Measurements from ENCODE around the gene UST. TPM values are rescaled to one million over a fixed set of nuclear protein-coding genes. Genes with fewer than 3 reads are reported as not detected.

Gene UST
- total RNA-seq, 1 experiment from 2014 or later, result 3.9 TPM

DNA sequence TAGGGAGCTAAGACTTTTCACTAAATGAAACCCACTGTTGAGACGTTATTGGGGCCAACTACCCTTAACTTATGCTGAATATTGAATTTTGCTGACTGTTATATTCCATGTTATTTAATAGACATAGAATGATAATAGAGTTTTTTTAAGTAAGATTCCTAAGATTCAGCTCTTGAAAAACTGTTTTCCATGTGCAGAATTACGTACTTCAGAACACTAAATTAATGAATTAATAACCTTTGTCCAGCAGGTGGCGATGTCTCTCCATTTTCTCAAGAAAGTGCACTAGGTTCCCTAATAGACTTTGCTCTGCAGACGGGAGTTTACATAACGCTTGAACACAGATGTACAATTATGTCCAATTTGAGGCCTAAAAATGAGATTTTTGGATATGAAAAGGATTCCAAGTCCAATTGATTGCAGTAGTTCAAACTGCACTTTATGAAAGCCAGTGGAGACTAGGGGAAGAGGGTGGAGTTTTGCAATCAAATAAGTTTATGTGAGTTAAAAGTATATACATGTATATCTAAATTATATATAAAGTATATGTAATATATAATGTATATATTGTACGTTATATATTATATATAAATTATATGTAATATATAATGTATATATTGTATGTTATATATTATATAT, 282.1 kb downstream of the UST start:
- no peak for TF ChIP-seq EZH2 (IDR thresholded peaks at IDR 0.05; ENCODE audit: low read length, unreplicated experiment)
- TF ChIP-seq EZH2phosphoT487 (IDR thresholded peaks at IDR 0.05; ENCODE audit: borderline replicate concordance, low read length), result no peak
- TF ChIP-seq, protein P1, sequence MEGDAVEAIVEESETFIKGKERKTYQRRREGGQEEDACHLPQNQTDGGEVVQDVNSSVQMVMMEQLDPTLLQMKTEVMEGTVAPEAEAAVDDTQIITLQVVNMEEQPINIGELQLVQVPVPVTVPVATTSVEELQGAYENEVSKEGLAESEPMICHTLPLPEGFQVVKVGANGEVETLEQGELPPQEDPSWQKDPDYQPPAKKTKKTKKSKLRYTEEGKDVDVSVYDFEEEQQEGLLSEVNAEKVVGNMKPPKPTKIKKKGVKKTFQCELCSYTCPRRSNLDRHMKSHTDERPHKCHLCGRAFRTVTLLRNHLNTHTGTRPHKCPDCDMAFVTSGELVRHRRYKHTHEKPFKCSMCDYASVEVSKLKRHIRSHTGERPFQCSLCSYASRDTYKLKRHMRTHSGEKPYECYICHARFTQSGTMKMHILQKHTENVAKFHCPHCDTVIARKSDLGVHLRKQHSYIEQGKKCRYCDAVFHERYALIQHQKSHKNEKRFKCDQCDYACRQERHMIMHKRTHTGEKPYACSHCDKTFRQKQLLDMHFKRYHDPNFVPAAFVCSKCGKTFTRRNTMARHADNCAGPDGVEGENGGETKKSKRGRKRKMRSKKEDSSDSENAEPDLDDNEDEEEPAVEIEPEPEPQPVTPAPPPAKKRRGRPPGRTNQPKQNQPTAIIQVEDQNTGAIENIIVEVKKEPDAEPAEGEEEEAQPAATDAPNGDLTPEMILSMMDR (conservative IDR thresholded peaks at IDR 0.05; ENCODE audit: low read depth, low read length), result peak; percentile 67
- no peak overlapping the region for H3K9ac ChIP-seq (ENCODE audit: low read length)

DNA sequence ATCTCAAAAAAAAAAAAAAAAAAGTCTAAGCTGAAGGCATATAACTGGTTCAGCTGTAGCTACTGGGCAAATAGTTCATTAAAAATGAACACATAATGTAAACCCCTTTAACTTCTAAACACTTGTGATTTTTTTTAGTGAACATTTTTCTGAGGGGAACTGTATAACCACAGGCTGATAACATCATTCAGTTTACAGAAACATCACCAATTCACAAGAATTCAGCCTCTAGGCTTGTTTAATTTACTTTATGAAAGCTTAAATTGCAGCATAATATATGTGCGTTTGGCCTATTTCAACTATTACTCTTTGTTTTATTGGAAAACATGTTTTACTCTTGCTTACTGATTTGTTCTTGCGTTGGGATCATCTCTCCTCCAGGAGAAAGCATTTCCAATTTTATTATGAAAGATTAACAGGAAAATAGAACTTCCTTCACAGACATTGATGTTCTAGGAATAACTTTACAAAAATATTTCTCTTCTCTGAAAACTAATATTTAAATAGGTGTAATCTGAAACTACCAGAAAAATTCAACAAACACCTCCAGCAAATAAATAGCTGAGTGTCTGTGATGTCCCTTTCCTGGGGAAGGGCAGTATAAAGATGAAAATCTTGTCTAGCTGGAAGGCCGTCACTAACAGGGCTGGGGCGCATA, 284.5 kb downstream of the UST start:
- Histone ChIP-seq H3K9me3 (ENCODE audit: low read length) (no peaks in the 10 kb centered on the region), H3F3A (ENCODE audit: low read length, unreplicated experiment) (peaks cover 4% of the 10 kb centered on the region), H4K20me1 (ENCODE audit: low read length) (no peaks in the 10 kb centered on the region), H3K4me1 (ENCODE audit: insufficient read depth, low read length) (peaks cover 40% of the 10 kb centered on the region), H2AFZ (ENCODE audit: low read length) (peak overlapping the region; percentile 59), H3K36me3 (ENCODE audit: low read depth, low read length) (no peaks in the 10 kb centered on the region), H3K79me2 (ENCODE audit: low read length) (no peaks in the 10 kb centered on the region), H3K27me3 (ENCODE audit: low read length) (no peaks in the 10 kb centered on the region), H3K27ac (ENCODE audit: low read length) (peak overlapping the region; percentile 99), H3K9ac (ENCODE audit: low read length) (peak overlapping the region; percentile 86), H3K4me3 (ENCODE audit: low read length) (peak overlapping the region; percentile 54), H3K9me2 (replicated peaks; ENCODE audit: low read length) (no peaks in the 10 kb centered on the region), H3K4me2 (ENCODE audit: low read length) (peak overlapping the region; percentile 76)
- BruUV-seq (replicated peaks), result TSS peak; percentile 35
- TF ChIP-seq EZH2 (IDR thresholded peaks at IDR 0.05; ENCODE audit: low read length, unreplicated experiment), result no peak
- TF ChIP-seq, protein P1 (conservative IDR thresholded peaks at IDR 0.05; ENCODE audit: low read depth, low read length), result no peak
- no peak for TF ChIP-seq EZH2phosphoT487 (IDR thresholded peaks at IDR 0.05; ENCODE audit: borderline replicate concordance, low read length)
- intact Hi-C loops (cut with micrococcal nuclease), result loop anchor here (5.0 kb wide), 1 partner anchor 291 kb away; no protein-coding TSS in a partner anchor
- DNase-seq (peak; percentile 10), ATAC-seq (peak; percentile 60)
- ChIA-PET POLR2A (ENCODE audit: unreplicated experiment) (no interaction called here), CTCF (interaction anchor here (0.6 to 1.4 kb wide), 2 partner anchors 121 to 401 kb away, joined by 3 to 7 read pairs; no protein-coding TSS in a partner anchor)

More for the DNA sequence above, 282.1 kb downstream of the UST start:
- Histone ChIP-seq H3K9me3 (ENCODE audit: low read length) (no peaks in the 10 kb centered on the region), H3K79me2 (ENCODE audit: low read length) (no peaks in the 10 kb centered on the region), H3K36me3 (ENCODE audit: low read depth, low read length) (no peaks in the 10 kb centered on the region), H2AFZ (ENCODE audit: low read length) (no peak overlapping the region), H3K4me2 (ENCODE audit: low read length) (no peak overlapping the region), H3F3A (ENCODE audit: low read length, unreplicated experiment) (peaks cover 4% of the 10 kb centered on the region), H4K20me1 (ENCODE audit: low read length) (no peaks in the 10 kb centered on the region), H3K4me3 (ENCODE audit: low read length) (no peak overlapping the region), H3K27ac (ENCODE audit: low read length) (no peak overlapping the region), H3K4me1 (ENCODE audit: insufficient read depth, low read length) (peaks cover 38% of the 10 kb centered on the region), H3K27me3 (ENCODE audit: low read length) (no peaks in the 10 kb centered on the region), H3K9me2 (replicated peaks; ENCODE audit: low read length) (no peaks in the 10 kb centered on the region)
- POLR2A ChIA-PET (ENCODE audit: unreplicated experiment), result no interaction called here
- CTCF ChIA-PET, result interaction anchor here (0.6 to 1.2 kb wide), 3 partner anchors 53 to 485 kb away, joined by 3 to 5 read pairs (median 4); no protein-coding TSS in a partner anchor
- BruUV-seq (replicated peaks), result no TSS peak
- no peak for ATAC-seq
- intact Hi-C loops (cut with micrococcal nuclease), result loop anchor here (1.0 to 5.0 kb wide), 4 partner anchors 57 to 488 kb away; no protein-coding TSS in a partner anchor
- DNase-seq, result peak; percentile 88
